ENCODE results near the gene KRT14. TPM values are rescaled to one million over a fixed set of nuclear protein-coding genes. Genes with fewer than 3 reads are reported as not detected.

The KRT14 gene
- total RNA-seq: not detected

DNA sequence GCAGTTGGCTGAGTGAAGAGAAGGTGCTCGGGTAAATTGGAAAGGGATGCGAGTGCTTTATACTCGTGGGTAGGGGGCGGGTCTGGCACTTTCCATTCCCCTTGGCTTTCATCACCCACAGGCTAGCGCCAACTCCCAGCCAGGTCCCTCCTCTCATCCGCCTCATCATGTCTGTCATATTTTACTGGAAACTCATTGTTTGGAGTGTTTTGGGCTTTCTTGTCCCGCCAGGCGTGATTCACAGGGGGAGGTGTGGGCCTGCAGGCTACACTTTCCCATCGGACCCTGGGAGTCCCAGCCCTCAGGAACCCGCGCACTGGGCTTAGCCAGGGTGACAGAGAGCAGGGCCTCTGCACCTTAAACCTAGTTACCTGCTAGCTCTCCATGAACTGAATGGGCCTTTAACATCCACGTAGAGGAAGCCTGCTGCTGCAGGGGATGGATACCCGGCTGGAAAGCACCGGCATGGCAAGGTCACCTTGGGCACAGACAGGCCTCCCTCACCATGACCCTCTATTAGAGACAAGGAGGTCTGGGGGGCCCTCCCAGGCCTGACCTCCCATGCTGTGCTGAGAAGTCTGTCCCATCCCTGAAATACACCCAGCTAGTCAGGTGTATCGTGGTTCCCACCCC lies at the start of gene KRT14:
Gene KRT14, minus strand, starts transcription at position 33 of the 633 bp plus-strand sequence. CDS start 61 bp downstream, outside the sequence.

DNA sequence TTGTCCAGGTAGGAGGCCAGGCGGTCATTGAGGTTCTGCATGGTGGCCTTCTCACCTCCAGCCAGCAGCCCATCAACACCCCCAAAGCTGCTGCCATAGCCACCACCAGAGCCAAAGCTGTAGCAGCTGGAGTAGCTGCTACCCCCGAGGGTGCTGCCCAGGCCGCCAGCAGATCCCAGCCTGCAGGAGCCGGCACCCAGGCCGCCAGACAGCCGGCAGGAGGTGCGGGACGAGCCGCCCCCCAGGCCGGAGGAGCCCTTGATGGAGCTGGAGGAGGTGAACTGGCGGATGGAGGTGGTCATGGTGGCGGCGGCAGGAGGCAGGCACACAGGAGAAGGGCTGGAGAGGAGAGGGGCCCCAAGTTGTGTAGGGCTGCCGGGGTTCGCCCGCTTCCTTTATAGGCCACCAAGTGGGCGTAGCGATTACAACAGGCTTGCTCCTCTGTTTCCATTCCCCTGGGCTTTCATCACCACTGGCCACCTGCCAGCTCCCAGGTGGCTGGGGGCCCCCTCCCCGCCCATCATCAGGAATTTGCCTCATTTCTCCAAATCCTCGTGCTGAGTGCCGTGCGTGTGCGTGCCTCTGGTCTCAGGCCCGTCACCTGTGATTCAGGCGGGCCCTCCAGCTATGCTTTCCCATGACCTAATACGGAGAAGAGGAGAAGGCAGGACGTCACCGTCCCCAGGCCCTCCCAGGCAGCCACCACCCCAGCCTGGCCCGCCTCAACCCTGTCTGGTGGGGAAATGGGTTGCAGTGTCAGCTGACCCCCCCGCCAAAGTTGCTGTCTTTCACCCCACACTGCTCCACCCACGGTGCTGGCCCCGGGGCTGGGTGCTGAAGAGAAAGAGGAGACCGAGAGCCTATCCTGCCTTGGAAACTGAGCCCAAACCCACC lies 37.8 kb upstream of the KRT14 start, which contains the start of gene KRT17:
Gene KRT17, minus strand, starts transcription at position 368 of the 894 bp plus-strand sequence. Its CDS starts 66 bp downstream, at position 302.

DNA sequence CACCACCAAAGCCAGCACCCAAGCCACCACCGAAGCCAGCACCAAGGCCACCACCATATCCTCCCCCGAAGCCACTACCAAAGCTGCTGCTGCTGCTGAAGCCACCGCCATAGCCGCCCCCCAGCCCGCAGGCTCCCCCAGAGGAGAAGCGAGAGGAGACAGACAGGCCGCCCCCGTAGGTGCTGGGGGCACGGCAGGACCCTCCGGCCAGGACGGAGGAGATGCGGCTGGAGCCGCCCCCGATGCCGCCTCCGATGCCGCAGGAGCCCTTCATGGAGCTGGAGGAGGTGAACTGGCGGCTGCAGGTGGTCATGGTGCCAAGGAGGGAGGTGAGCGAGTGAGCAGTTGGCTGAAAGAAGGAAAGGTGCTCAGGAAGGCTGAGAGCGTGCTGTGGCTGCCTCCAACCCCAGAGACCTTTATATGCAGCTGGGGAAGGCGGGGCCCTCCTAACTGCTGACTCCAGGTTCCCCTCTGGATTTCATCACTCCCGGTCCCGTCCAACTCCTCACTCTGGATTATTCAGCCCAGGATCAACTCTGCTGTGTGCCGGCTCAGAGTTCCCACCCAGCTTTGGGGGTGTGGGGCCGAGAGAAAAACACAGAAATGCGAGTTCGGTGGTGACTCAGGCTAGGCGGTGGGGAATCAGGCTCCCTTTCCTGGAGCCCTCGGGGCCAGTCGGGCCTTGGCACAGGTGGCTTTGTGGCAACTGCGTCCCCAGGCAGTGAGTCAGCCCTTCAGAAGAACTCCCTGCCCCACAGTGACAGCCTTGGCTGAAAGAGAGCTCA lies 25.9 kb upstream of the KRT14 start, which contains the start of gene KRT16:
Gene KRT16, minus strand, starts transcription at position 392 of the 785 bp plus-strand sequence. Its CDS starts 79 bp downstream, at position 313.

DNA sequence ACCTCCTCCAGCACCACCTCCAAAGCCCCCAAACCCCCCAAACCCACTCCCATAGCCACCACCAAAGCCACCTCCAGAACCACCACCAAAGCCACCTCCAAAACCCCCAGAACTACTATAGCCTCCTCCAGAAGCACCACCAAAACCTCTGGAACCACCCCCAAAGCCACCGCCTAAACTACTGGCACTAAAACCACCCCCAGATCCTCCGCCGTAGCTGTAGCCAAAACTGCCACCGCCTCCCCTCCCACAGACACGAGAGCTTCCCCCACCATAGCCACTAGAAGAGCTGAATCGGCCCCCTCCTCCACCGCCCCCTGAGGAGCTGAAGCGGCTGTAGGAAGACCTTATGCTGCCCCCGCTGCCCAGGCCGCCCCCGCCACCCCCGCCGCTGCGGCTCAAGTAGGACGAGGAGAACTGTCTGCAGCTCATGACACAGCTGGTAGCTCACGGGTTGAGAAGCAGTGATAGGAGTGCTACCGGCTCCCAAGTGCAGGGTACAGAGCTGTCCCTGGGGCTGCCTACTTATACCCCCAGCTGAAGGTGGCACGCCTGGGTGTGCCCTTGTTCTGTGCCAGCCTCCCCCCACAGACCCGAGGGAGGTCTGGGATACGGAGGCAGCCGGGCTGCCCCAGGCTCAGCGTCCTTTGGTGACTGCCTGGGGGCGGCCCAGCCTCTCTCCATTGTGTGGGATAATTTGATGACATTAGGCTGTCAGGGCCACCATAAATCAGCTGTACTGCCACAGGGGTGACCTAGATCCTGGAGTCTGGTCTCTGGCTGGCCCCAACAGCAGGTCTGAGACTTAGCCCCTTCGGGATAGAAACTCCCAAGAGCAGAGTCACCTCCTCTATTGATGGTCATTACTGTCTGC lies 14.9 kb downstream of the KRT14 start, which contains the start of gene KRT9:
Gene KRT9, minus strand, starts transcription at position 499 of the 874 bp plus-strand sequence. Its CDS starts 67 bp downstream, at position 432.

Other genes with a start within 250 kb of the KRT14 start
- gene KRT33A, start 236.1 kb downstream of the KRT14 start, total RNA-seq: not detected
- not detected for gene KRT33B, start 217.1 kb downstream of the KRT14 start, total RNA-seq
- not detected for gene KRT34, start 204.6 kb downstream of the KRT14 start, total RNA-seq
- gene KRT31, start 189.3 kb downstream of the KRT14 start, total RNA-seq: not detected
- not detected for gene KRT37, start 162.3 kb downstream of the KRT14 start, total RNA-seq
- gene KRT38, start 145.9 kb downstream of the KRT14 start, total RNA-seq: not detected
- gene KRT32, start 119.5 kb downstream of the KRT14 start, total RNA-seq: not detected
- not detected for gene KRT35, start 105.7 kb downstream of the KRT14 start, total RNA-seq
- not detected for gene KRT36, start 97.0 kb downstream of the KRT14 start, total RNA-seq
- gene KRT13, start 81.3 kb downstream of the KRT14 start, total RNA-seq: not detected
- not detected for gene KRT15, start 68.0 kb downstream of the KRT14 start, total RNA-seq
- not detected for gene KRT19, start 58.6 kb downstream of the KRT14 start, total RNA-seq
- not detected for gene KRT9, start 14.8 kb downstream of the KRT14 start, total RNA-seq
- gene KRT16, start 25.9 kb upstream of the KRT14 start, total RNA-seq: not detected
- gene KRT17, start 37.7 kb upstream of the KRT14 start, total RNA-seq: not detected
- 100 to 1,000 TPM; 768 to 814 TPM for gene EIF1, start 102.0 kb upstream of the KRT14 start, total RNA-seq
- not detected for gene GAST, start 125.4 kb upstream of the KRT14 start, total RNA-seq
- under 1 TPM in 1 of 2 experiments, not detected in 1; 0.05 TPM for gene HAP1, start 147.7 kb upstream of the KRT14 start, total RNA-seq
- gene JUP, start 199.8 kb upstream of the KRT14 start, total RNA-seq: 1 to 10 TPM in 1 of 2 experiments, under 1 TPM in 1; 0.63 to 1.1 TPM
- gene P3H4, start 225.1 kb upstream of the KRT14 start, total RNA-seq: 1 to 10 TPM; 2.9 to 3.3 TPM
- not detected for gene FKBP10, start 226.1 kb upstream of the KRT14 start, total RNA-seq
- 10 to 100 TPM; 18.4 to 19.9 TPM for gene NT5C3B, start 249.3 kb upstream of the KRT14 start, total RNA-seq

Data from activated naive CD4-positive, alpha-beta T cell treated with anti-CD3 and anti-CD28 coated beads, Interleukin-2, amount 10 ng/mL, durations not matched to agents 5 hours and 36 hours (primary cell).